Measurements from ENCODE around the gene USP49. TPM values are rescaled to one million over a fixed set of nuclear protein-coding genes. Genes with fewer than 3 reads are reported as not detected.

The USP49 gene
- total and polyA plus RNA-seq, 2 of the 13 experiments (the other 11 are each of a cell fraction or from before 2014, with no cell fraction given), result 2.9 to 4.3 TPM

DNA sequence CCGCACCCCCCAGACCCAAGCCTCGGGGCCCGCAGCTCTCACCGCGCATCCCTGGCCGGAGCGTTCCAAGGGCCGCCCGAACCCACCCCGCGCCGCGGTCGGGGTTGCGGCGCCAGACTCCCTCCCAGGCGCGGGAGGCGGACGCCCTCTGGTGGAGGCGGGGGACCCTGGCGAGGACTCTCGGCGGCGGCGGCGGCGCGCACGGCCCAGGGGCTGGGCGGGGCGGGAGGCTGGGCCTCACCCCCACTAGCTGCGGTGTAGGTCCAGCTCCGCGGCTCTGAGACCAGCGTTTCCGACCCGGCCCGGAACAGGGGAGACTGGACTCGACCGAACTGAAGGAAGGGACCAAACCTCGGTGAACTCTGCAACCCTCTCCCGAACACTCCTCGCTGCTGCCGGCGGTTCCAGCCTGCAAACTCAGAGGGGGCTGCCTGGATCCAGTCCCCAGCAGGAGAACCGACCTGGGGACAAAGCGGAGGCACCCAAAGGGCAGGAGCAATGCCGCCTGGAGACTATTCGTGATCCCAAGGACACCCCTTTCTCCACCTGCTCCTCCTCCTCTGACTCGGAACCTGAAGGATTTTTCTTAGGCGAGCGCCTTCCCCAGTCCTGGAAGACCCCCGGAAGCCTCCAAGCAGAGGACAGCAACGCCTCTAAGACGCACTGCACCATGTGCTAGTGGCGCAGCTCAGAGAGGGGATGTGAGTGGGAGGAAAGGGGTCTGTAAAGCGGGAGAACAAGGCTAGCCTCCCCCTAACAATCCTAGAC is 108.5 kb downstream of the USP49 start (continued):
- TF ChIP-seq SRSF9 (IDR thresholded peaks at IDR 0.05; ENCODE audit: borderline replicate concordance, insufficient read depth, low read depth, low read length, poor library complexity, severe bottlenecking) (no peak), ZC3H4 (CRISPR knock-in tag; IDR thresholded peaks at IDR 0.05; ENCODE audit: borderline replicate concordance) (no peak), ZNF264 (CRISPR knock-in tag; IDR thresholded peaks at IDR 0.05) (no peak), KMT2A (CRISPR knock-in tag; IDR thresholded peaks at IDR 0.05) (peak; percentile 54; the same call in 1 of the 2 replicates), CEBPG (CRISPR knock-in tag; IDR thresholded peaks at IDR 0.05) (0 out of 2 replicates have a peak, but pooled peaks have one; percentile 8), ZNF605 (CRISPR knock-in tag; IDR thresholded peaks at IDR 0.05) (no peak), MXD3 (CRISPR knock-in tag; IDR thresholded peaks at IDR 0.05) (peak; percentile 56; the same call in 1 of the 2 replicates), SP140L (CRISPR knock-in tag; IDR thresholded peaks at IDR 0.05; ENCODE audit: borderline replicate concordance) (0 out of 2 replicates have a peak, but pooled peaks have one; percentile 4), PHF5A (CRISPR knock-in tag; IDR thresholded peaks at IDR 0.05; ENCODE audit: low read depth, unreplicated experiment) (peak; percentile 49), HES4 (CRISPR knock-in tag; IDR thresholded peaks at IDR 0.05; ENCODE audit: borderline replicate concordance) (peak; percentile 87; the same call in 1 of the 2 replicates), CENPX (CRISPR knock-in tag; IDR thresholded peaks at IDR 0.05) (no peak), ZKSCAN1 (IDR thresholded peaks at IDR 0.05; ENCODE audit: low read length) (no peak), ZNF549 (CRISPR knock-in tag; IDR thresholded peaks at IDR 0.05) (no peak), ELF1 (CRISPR knock-in tag; IDR thresholded peaks at IDR 0.05) (no peak), ZNF260 (CRISPR knock-in tag; IDR thresholded peaks at IDR 0.05; ENCODE audit: borderline replicate concordance, low read depth) (0 out of 2 replicates have a peak, but pooled peaks have one; percentile 90), ZBTB7B (CRISPR knock-in tag; IDR thresholded peaks at IDR 0.05) (no peak), MED1 (CRISPR knock-in tag; IDR thresholded peaks at IDR 0.05) (peak; percentile 63; the same call in 1 of the 2 replicates), CSRNP1 (CRISPR knock-in tag; IDR thresholded peaks at IDR 0.05) (peak; percentile 69; the same call in 1 of the 2 replicates), CEBPB (IDR thresholded peaks at IDR 0.05; ENCODE audit: borderline replicate concordance, low read depth, low read length) (no peak), FOXA1 (IDR thresholded peaks at IDR 0.05) (no peak), FOXA1 (CRISPR knock-in tag; IDR thresholded peaks at IDR 0.05) (peak; percentile 26; the same call in 1 of the 2 replicates), DNMT3B (CRISPR knock-in tag; conservative IDR thresholded peaks at IDR 0.05) (no peak)
- TF ChIP-seq, protein P1, sequence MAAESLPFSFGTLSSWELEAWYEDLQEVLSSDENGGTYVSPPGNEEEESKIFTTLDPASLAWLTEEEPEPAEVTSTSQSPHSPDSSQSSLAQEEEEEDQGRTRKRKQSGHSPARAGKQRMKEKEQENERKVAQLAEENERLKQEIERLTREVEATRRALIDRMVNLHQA (CRISPR knock-in tag; IDR thresholded peaks at IDR 0.05), result no peak
- TF ChIP-seq, protein P2, sequence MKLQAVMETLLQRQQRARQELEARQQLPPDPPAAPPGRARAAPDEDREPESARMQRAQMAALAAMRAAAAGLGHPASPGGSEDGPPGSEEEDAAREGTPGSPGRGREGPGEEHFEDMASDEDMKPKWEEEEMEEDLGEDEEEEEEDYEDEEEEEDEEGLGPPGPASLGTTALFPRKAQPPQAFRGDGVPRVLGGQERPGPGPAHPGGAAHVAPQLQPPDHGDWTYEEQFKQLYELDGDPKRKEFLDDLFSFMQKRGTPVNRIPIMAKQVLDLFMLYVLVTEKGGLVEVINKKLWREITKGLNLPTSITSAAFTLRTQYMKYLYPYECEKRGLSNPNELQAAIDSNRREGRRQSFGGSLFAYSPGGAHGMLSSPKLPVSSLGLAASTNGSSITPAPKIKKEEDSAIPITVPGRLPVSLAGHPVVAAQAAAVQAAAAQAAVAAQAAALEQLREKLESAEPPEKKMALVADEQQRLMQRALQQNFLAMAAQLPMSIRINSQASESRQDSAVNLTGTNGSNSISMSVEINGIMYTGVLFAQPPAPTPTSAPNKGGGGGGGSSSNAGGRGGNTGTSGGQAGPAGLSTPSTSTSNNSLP (IDR thresholded peaks at IDR 0.05; ENCODE audit: low read depth, low read length), result no peak
- TF ChIP-seq, protein P3, sequence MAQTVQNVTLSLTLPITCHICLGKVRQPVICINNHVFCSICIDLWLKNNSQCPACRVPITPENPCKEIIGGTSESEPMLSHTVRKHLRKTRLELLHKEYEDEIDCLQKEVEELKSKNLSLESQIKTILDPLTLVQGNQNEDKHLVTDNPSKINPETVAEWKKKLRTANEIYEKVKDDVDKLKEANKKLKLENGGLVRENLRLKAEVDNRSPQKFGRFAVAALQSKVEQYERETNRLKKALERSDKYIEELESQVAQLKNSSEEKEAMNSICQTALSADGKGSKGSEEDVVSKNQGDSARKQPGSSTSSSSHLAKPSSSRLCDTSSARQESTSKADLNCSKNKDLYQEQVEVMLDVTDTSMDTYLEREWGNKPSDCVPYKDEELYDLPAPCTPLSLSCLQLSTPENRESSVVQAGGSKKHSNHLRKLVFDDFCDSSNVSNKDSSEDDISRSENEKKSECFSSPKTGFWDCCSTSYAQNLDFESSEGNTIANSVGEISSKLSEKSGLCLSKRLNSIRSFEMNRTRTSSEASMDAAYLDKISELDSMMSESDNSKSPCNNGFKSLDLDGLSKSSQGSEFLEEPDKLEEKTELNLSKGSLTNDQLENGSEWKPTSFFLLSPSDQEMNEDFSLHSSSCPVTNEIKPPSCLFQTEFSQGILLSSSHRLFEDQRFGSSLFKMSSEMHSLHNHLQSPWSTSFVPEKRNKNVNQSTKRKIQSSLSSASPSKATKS (CRISPR knock-in tag; IDR thresholded peaks at IDR 0.05), result no peak
